Endothelial cell of umbilical vein (primary cell): ENCODE results near the gene SERPINB11. TPM values are rescaled to one million over a fixed set of nuclear protein-coding genes. Genes with fewer than 3 reads are reported as not detected.

Experiments used
- BruUV-seq: library from RNA; stranded (reverse); fragments of 400-500 nt; replicated peaks from 2 replicates; lab custom pipeline; 2021; lab: Mats Ljungman, UMichigan
- CTCF ChIA-PET: fragments of 300-600, 350-600 bp; sonication (Branson Sonifier 250); formaldehyde crosslinking; loops from one replicate; lab custom pipeline; 2021; ENCODE audit warnings: antibody characterized with exemption, inconsistent platforms; lab: Charles Lee
- POLR2A ChIA-PET: fragments of 300-600, 350-600 bp; sonication (Branson Sonifier 250); formaldehyde crosslinking; loops from one replicate; lab custom pipeline; 2021; ENCODE audit warnings: antibody characterized with exemption, inconsistent platforms; lab: Charles Lee
- DNase-seq: peaks from one replicate; pipeline ENCODE4 v3.0.0-alpha.2; 2011; ENCODE audit warnings: low read depth, low spot score
- FAIRE-seq: peaks from 2 replicates; lab custom pipeline; 2011; peaks lifted over from hg19 to GRCh38; lab: Jason Lieb, UNC
- H2AFZ ChIP-seq: 2 replicates; pipeline ENCODE4 v1.6.0; 2012; ENCODE audit warnings: low read depth, low read length, control low read depth, inconsistent platforms
- H3K27ac ChIP-seq: 2 replicates; pipeline ENCODE4 v1.5.1; 2011; ENCODE audit warnings: low read depth, mild to moderate bottlenecking, control low read depth, low read length, moderate library complexity; ENCODE audit not compliant: insufficient read depth
- H3K27me3 ChIP-seq, 2 experiments: 2 replicates each; pipeline versions ENCODE4 v1.6.0 to v1.6.1; 2011; ENCODE audit warnings: low read length in 2 of 2, mixed read lengths in 1 of 2; ENCODE audit not compliant: control insufficient read depth in 2 of 2, insufficient read depth in 2 of 2
- H3K36me3 ChIP-seq, 2 experiments: 2 replicates in 1 of 2; 3 replicates in 1 of 2; pipeline ENCODE4 v1.5.1; 2011; ENCODE audit warnings: low read length in 2 of 2, mild to moderate bottlenecking in 1 of 2, moderate library complexity in 1 of 2; ENCODE audit not compliant: control insufficient read depth in 2 of 2, insufficient read depth in 2 of 2; ENCODE audit errors: extremely low read depth in 1 of 2
- H3K4me1 ChIP-seq: 3 replicates; pipeline ENCODE4 v1.5.1; 2011; ENCODE audit warnings: mild to moderate bottlenecking, low read length; ENCODE audit not compliant: control insufficient read depth, insufficient read depth; ENCODE audit errors: extremely low read depth
- H3K4me2 ChIP-seq: 2 replicates; pipeline ENCODE4 v1.6.1; 2011; ENCODE audit warnings: low read length, control low read depth, mixed read lengths; ENCODE audit not compliant: insufficient read depth
- H3K4me3 ChIP-seq, 3 experiments: fragments of 200-600 bp in 1 of 3; sonication (generic), shearing (Covaris generic) in 1 of 3; replicated peaks in 1 of 3; 2 replicates each; pipeline ENCODE4 v1.5.1; 2011 to 2016; ENCODE audit warnings: control low read depth in 3 of 3, low read length in 3 of 3, mild to moderate bottlenecking in 2 of 3, inconsistent platforms in 1 of 3, low read depth in 1 of 3, moderate library complexity in 1 of 3; ENCODE audit not compliant: insufficient read depth in 1 of 3
- H3K79me2 ChIP-seq: 2 replicates; pipeline ENCODE4 v1.6.0; 2012; ENCODE audit warnings: low read length, inconsistent platforms; ENCODE audit not compliant: control insufficient read depth, insufficient read depth
- H3K9ac ChIP-seq: replicated peaks from 2 replicates; pipeline ENCODE3; 2011; ENCODE audit warnings: low read length, control low read depth; ENCODE audit not compliant: insufficient read depth; ENCODE audit errors: extremely low read depth
- H3K9me1 ChIP-seq: replicated peaks from 3 replicates; pipeline ENCODE4 v1.6.0; 2011; ENCODE audit warnings: mild to moderate bottlenecking, low read length; ENCODE audit not compliant: control insufficient read depth, insufficient read depth; ENCODE audit errors: extremely low read depth
- H3K9me3 ChIP-seq: replicated peaks from 2 replicates; pipeline ENCODE4 v1.5.1; 2012; ENCODE audit warnings: low read length, inconsistent platforms; ENCODE audit not compliant: control insufficient read depth, insufficient read depth
- H4K20me1 ChIP-seq: replicated peaks from 2 replicates; pipeline ENCODE3; 2011; ENCODE audit warnings: mild to moderate bottlenecking, low read length; ENCODE audit not compliant: control insufficient read depth, insufficient read depth; ENCODE audit errors: extremely low read depth
- CTCF ChIP-seq, 2 donors: IDR thresholded peaks; 1 replicate in 1 of 2; 2 replicates in 1 of 2; pipeline ENCODE4 v1.5.1; 2011; ENCODE audit warnings: low read length in 2 of 2, mild to moderate bottlenecking in 2 of 2, moderate library complexity in 2 of 2, control low read depth in 1 of 2, inconsistent platforms in 1 of 2, low read depth in 1 of 2; ENCODE audit not compliant: insufficient read depth in 1 of 2; ENCODE audit errors: extremely low read depth in 1 of 2
- EZH2 ChIP-seq: IDR thresholded peaks from 2 replicates; pipeline ENCODE4 v1.6.1; 2012; ENCODE audit warnings: borderline replicate concordance, low read depth, mild to moderate bottlenecking, moderate library complexity, low read length, inconsistent platforms; ENCODE audit not compliant: severe bottlenecking
- FOS ChIP-seq: IDR thresholded peaks from 2 replicates; pipeline ENCODE4 v1.6.1; 2011; ENCODE audit warnings: mild to moderate bottlenecking, low read length, moderate library complexity, borderline replicate concordance; ENCODE audit not compliant: insufficient read depth
- GATA2 ChIP-seq: IDR thresholded peaks from 2 replicates; pipeline ENCODE4 v1.7.0; 2011; ENCODE audit warnings: low read depth, mild to moderate bottlenecking, moderate library complexity, mixed read lengths, low read length; ENCODE audit not compliant: insufficient read length, insufficient read depth
- JUN ChIP-seq: IDR thresholded peaks from 2 replicates; pipeline ENCODE4 v1.6.1; 2011; ENCODE audit warnings: borderline replicate concordance, low read depth; ENCODE audit not compliant: insufficient read length, insufficient read depth
- MAX ChIP-seq: IDR thresholded peaks from 2 replicates; pipeline ENCODE4 v1.6.1; 2011; ENCODE audit not compliant: insufficient read depth, insufficient read length
- MYC ChIP-seq: IDR thresholded peaks from one replicate; pipeline ENCODE4 v1.6.1; 2011; ENCODE audit warnings: mild to moderate bottlenecking, low read depth, low read length
- POLR2A ChIP-seq: IDR thresholded peaks from 2 replicates; pipeline ENCODE4 v1.6.1; 2012; ENCODE audit warnings: low read depth, mild to moderate bottlenecking, control low read depth, low read length
- POLR2AphosphoS5 ChIP-seq: IDR thresholded peaks from 2 replicates; pipeline ENCODE4 v1.6.1; 2012; ENCODE audit warnings: low read depth, mild to moderate bottlenecking, control low read depth, low read length, moderate library complexity; ENCODE audit not compliant: insufficient read depth
- dilution Hi-C: fragments of 300-500 bp; cut with MboI; formaldehyde crosslinking; loops from one replicate; pipeline ENCODE4 v1.15.0; 2019; ENCODE audit warnings: low sequenced_read_pairs; ENCODE audit not compliant: extremely low pct_ligation_motif_present
- intact Hi-C: fragments of 100-400 bp; cut with micrococcal nuclease; formaldehyde crosslinking; loops from one replicate; pipeline ENCODE4 v1.10.0; 2022
- polyA plus RNA-seq, 4 experiments: library from polyadenylated mRNA; depleted of rRNA in 3 of 4; stranded (reverse) in 3 of 4; unstranded in 1 of 4; fragments of >200 nt; gene quantifications; 2 replicates each; pipeline versions ENCODE4 v1.2.1 to v1.2.3, GENCODE V29; 2011 to 2012; ENCODE audit warnings: missing spikeins in 1 of 4
- total RNA-seq: library from RNA; stranded (reverse); gene quantifications from 2 replicates; pipeline ENCODE4 v1.2.3, GENCODE V29; 2021

The SERPINB11 gene
- total and polyA plus RNA-seq, 2 donors (not counting 3 experiments of a cell fraction or from before 2014, with no cell fraction given), result not detected

- no peak overlapping the region for H2AFZ ChIP-seq
- H3K9me1 ChIP-seq, result no peaks in the 10 kb centered on the region
- no TSS peak for BruUV-seq
- H4K20me1 ChIP-seq, result no peaks in the 10 kb centered on the region
- no peaks in the 10 kb centered on the region for H3K36me3 ChIP-seq
- no peak for FAIRE-seq
- H3K9ac ChIP-seq, result no peak overlapping the region
- no peak overlapping the region for H3K4me3 ChIP-seq
- no peaks in the 10 kb centered on the region for H3K27me3 ChIP-seq
- no peaks in the 10 kb centered on the region for H3K79me2 ChIP-seq
- no peaks in the 10 kb centered on the region for H3K4me1 ChIP-seq
- DNase-seq, result no peak
- CTCF ChIA-PET, result interaction anchor here (0.8 kb wide), 1 partner anchor 29 kb away, joined by 3 read pairs; the partner anchor contains the start of gene SERPINB11
- intact Hi-C loops (no loop called here), dilution Hi-C loops (no loop called here)
- H3K4me2 ChIP-seq, result no peak overlapping the region
- H3K27ac ChIP-seq, result no peak overlapping the region
- POLR2A ChIA-PET, result no interaction called here
- TF ChIP-seq GATA2 (no peak), JUN (no peak), POLR2AphosphoS5 (no peak), FOS (no peak), MYC (no peak), CTCF (IDR thresholded peaks at IDR 0.05; ENCODE audit: extremely low read depth in 1 of 2, insufficient read depth in 1 of 2, low read depth in 1 of 2, low read length in 2 of 2) (no peak), EZH2 (no peak), MAX (no peak), POLR2A (no peak)
- H3K9me3 ChIP-seq, result no peaks in the 10 kb centered on the region
These were observed 28.5 kb downstream of the SERPINB11 start for GRCh38 chr18:63731215-63731614.
